NCI-H1105 (cell line): ENCODE results near the gene ADAMTSL2.

Experiments
- DNase-seq: peaks from one replicate; lab custom pipeline; 2025; lab: John Stamatoyannopoulos, UW

Gene ADAMTSL2

GRCh38 chr9:133499892-133500270 lies 34.6 kb upstream of the ADAMTSL2 start:
- DNase-seq: no peak

DNA sequence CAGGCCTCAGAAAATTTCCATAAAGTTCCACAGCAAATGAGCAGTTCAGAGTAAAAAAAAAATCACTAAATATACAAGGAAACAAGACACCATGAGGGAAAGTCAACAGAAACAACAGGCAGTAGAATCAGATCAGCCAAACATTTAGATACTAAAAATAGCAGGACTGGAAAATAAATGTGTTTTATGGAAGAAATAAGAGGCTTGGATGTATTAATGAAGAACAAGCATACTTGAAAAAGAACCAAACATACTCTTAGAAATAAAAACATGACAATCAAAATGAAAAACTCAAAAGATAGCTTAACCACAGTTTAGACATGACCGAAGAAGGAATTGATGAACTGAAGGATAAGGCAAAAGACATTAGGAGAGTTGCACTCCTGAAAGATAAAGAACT lies 32.4 kb upstream of the ADAMTSL2 start:
- DNase-seq: no peak

DNA sequence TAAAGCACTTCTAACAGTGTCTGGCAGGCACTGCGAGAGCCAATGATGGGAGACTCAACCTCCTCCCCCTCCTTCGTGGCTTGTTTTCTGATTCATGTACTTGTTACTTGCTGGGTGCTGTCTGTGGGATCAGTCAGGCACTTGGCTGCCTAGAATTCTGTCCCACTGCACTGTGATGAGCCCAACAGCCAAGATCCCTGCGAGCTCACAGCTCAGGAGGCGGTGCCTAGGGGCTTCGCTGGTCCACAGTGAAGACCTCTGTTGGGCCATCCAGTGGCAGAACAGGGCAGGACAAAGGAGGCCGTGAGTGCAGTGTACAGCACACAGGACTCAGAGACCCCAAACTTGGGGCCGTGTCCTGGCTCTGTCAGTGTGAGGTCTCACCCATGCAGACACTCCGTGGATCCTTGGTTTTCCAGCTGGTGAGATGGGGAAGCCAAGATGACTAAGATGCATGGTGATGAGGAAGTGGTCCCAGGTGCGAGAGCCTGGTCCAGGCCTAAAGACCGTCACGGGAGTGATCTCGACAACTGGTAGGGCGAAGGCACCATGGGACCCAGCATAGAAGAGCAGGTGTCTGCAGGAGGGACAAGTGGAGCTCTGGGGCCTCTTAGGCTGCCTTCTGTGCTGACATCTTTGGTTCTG lies 29.2 kb upstream of the ADAMTSL2 start:
- DNase-seq: no peak

- DNase-seq: no peak
Measured at GRCh38 chr9:133505901-133506652, 28.4 kb upstream of the ADAMTSL2 start.

DNA sequence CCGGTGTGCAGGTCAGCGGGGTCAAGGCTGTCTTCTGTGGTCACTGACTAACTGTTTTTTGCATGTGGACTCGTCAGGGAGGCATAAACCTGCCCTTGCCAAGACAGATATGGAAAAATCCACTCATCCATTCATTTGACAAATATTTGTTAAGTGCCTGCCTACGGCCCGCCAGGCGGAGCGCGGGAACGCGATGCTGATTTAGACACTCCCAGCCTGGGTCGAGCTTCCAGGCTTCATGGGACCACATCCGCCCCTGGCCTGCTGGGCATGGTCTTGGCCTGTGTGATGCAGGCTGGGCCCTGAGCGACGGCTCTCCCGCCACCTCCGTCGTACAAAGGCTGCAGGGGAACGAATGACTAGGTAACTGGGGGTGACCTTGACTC lies 27.9 kb upstream of the ADAMTSL2 start:
- DNase-seq: no peak

GRCh38 chr9:133507246-133507965 lies 27.1 kb upstream of the ADAMTSL2 start:
- no peak for DNase-seq

DNA sequence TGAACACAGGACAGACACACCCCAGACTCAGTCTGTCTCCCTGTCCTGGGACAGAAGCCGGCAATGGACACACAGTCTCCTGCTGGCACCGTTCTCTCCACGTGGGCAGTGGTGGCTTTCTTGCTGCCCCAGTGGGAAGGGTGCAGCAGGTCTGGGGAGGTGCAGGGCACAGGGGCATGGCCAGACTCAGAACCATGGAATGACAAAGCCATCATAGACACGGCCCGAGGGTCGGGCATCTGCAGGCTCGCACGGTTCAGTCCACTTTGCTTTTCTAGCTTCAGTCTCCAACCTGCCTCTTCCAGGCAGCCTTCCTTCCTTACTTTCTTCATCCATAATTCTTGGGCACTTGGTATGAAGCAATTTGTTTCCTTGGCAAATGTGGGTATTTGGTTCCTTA lies 26.5 kb upstream of the ADAMTSL2 start:
- no peak for DNase-seq

- peak; percentile 80 for DNase-seq
Measured at GRCh38 chr9:133509179-133510083, 25.1 kb upstream of the ADAMTSL2 start.

- no peak for DNase-seq
Measured at GRCh38 chr9:133510926-133511505, 23.5 kb upstream of the ADAMTSL2 start.

DNA sequence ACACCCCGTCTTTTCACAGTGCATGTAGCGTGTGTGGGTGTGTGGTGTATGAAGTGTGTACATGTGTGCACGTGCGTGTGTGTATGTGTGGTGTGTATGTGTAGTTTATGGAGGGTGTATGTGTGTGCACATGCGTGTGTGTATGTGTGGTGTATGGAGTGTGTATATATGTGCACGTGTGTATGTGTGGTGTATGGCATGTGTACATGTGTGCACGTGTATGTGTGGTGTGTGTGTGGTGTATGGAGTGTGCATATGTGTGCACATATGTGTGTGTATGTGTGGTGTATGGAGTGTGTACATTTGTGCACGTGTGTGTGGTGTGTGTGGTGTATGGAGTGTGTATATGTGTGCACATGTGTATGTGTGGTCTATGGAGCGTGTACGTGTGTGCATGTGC lies 22.9 kb upstream of the ADAMTSL2 start:
- no peak for DNase-seq

- DNase-seq: no peak
Measured at GRCh38 chr9:133512253-133513213, 22.0 kb upstream of the ADAMTSL2 start.

GRCh38 chr9:133513214-133514100 lies 21.0 kb upstream of the ADAMTSL2 start:
- DNase-seq: peak; percentile 45

GRCh38 chr9:133514460-133515239 lies 19.9 kb upstream of the ADAMTSL2 start:
- peak; percentile 76 for DNase-seq

DNA sequence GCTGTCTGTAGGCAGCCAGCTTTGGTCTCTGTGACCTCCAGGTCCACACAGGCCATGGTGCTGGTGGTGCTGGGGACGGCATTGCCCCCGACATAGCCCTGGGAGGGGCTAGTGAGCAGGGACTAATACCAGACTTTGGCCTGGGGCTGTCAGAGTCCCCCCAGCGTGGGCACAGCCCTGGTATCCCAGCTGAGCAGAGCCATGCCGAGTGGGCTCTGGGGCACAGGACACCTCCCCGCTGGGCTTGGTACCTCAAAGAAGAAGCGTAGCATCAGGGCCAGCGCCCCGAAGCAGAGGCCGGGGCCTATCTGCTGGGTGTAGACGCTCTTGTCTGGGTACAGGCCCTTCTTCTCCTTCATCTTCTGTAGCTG lies 19.3 kb upstream of the ADAMTSL2 start:
- DNase-seq: no peak

- no peak for DNase-seq
Measured at GRCh38 chr9:133515615-133516255, 18.8 kb upstream of the ADAMTSL2 start.

- DNase-seq: no peak
Measured at GRCh38 chr9:133516256-133516960, 18.1 kb upstream of the ADAMTSL2 start.

GRCh38 chr9:133516961-133517350 lies 17.5 kb upstream of the ADAMTSL2 start:
- DNase-seq: no peak

DNA sequence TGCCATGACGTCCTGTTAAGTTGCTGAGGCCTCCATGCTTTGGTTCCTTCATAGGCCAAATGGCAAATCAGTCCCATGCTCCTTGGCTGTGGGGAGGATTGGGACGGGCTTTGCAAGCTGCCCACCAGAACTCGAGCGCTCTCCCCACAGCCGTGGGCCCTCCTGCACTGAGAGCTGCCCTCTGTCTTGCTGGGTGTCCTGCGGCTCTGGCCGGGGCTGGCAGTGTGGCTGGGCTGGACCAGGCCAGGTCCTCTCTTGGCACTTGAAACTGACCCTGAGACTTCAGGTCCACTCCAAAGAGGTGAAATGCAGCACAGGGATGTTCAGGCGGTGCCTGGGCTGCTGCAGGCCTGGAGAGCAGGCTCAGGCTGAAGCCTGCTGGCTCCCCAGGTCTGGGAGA lies 16.8 kb upstream of the ADAMTSL2 start:
- no peak for DNase-seq
